Neuron (in vitro differentiated cells): ENCODE measurements around the gene ZCCHC10.
"Not testable (repeated sequence)": the region's sequence is repeated elsewhere in the genome, so short reads cannot be mapped to it uniquely, and the experiment has no call there.

Experiments
- H2AFZ ChIP-seq: one replicate; pipeline ENCODE4 v1.6.1; 2013; ENCODE audit warnings: low read depth, mild to moderate bottlenecking, inconsistent platforms, low read length, moderate library complexity
- H3K27me3 ChIP-seq: one replicate; pipeline ENCODE4 v1.6.1; 2013; ENCODE audit warnings: low read length; ENCODE audit not compliant: insufficient read depth
- H3K36me3 ChIP-seq: one replicate; pipeline ENCODE4 v1.6.1; 2013; ENCODE audit warnings: low read length; ENCODE audit not compliant: insufficient read depth
- H3K4me1 ChIP-seq: one replicate; pipeline ENCODE4 v1.6.1; 2013; ENCODE audit warnings: low read length; ENCODE audit not compliant: insufficient read depth
- H3K4me3 ChIP-seq: 2 replicates; pipeline ENCODE4 v1.5.1; 2013; ENCODE audit warnings: mild to moderate bottlenecking, low read length, moderate library complexity
- H3K9me3 ChIP-seq: one replicate; pipeline ENCODE4 v1.6.1; 2013; ENCODE audit warnings: low read length

ZCCHC10 gene

DNA sequence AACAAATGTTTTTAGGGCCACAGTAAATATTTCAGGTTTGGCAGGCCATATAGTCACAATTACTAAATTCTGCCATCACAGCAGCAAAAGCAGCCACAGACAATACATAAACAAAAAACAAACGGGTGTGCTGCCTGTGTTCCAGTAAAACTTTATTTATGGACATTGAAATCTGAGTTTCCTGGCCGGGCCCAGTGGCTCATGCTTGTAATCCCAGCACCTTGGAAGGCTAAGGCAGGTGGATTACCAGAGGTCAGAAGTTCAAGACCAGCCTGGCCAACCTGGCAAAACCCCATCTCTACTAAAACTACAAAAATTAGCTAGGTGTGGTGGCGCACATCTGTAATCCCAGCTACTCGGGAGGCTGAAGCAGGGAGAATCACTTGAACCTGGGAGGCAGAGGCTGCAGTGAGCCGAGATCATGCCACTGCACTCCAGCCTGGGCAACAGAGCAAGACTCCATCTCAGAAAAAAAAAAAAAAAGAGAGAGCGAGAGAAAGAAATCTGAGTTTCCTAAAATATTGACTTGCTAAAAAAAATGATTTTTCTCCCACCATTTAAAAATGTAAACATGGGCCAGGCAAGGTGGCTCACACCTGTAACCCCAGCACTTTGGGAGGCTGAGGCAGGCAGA is 70.1 kb downstream of the ZCCHC10 start:
- H3K36me3 ChIP-seq, result peaks cover 23% of the 10 kb centered on the region

DNA sequence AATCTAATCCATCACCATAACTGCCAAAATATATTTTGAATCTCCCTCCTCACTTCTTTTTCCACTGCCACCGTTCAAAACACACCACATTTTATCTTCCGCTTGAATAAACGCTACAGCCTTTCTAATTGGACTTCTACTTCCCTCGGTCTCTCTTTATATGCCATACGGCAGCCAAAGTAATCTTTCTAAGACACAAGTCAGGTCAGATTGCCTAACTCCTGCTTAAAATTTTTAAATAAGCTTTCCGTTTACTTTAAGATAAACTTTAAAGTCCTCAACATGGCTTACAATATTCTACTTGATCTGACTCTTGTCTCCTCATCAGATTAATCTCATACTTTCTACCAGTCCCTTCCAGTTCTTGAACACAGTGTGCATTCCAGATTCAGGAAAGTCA is 72.6 kb downstream of the ZCCHC10 start:
- Histone ChIP-seq H3K4me3 (no peak overlapping the region), H2AFZ (no peak overlapping the region), H3K36me3 (peaks cover 17% of the 10 kb centered on the region), H3K27me3 (no peaks in the 10 kb centered on the region), H3K4me1 (no peaks in the 10 kb centered on the region), H3K9me3 (peaks cover 11% of the 10 kb centered on the region)

More for the DNA sequence above, 70.1 kb downstream of the ZCCHC10 start:
- peaks cover 12% of the 10 kb centered on the region for H3K9me3 ChIP-seq
- not testable (repeated sequence) for H3K4me1 ChIP-seq, H3K27me3 ChIP-seq, H2AFZ ChIP-seq, H3K4me3 ChIP-seq

DNA sequence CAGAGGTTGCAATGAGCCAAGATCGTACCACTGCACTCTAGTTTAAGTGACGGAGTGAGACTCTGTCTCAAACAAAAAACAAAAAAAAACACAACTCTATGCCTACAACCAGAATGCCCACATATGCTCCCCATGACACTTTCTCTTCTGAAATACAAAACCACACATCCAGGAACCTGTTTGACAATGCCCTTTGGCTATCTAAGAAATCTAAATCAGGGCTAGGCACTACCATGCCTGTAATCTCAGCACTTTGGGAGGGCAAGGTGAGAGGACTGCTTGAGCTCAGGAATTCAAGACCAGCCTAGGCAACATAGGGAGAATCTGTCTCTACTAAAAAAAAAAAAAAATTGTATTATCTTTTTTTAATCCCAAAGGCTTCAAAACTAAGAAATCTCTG is 73.5 kb downstream of the ZCCHC10 start:
- H3K36me3 ChIP-seq, result peaks cover 17% of the 10 kb centered on the region
- no peaks in the 10 kb centered on the region for H3K27me3 ChIP-seq
- H2AFZ ChIP-seq, result no peak overlapping the region
- peaks cover 11% of the 10 kb centered on the region for H3K9me3 ChIP-seq
- no peaks in the 10 kb centered on the region for H3K4me1 ChIP-seq
- H3K4me3 ChIP-seq, result no peak overlapping the region

DNA sequence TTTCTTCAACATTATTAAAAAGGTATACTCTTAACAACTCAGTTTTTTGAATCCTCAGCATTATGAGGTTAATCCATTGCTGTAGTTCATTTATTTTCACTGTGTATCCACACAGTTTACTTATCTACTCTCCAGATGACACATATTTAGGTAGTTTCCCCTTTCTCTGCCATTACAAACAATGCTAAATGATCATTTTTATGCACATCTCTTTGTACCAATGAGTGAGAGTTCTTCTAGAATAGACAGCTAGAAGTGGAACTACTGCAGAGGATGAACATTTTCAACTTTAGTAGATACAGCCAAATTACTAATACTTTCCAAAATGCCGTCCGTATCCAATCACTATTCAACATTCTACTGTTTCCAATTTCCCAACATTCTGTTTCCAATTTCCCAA is 74.5 kb downstream of the ZCCHC10 start:
- Histone ChIP-seq H2AFZ (no peak overlapping the region), H3K27me3 (no peaks in the 10 kb centered on the region), H3K4me1 (no peaks in the 10 kb centered on the region), H3K4me3 (no peak overlapping the region), H3K9me3 (peaks cover 11% of the 10 kb centered on the region), H3K36me3 (peaks cover 17% of the 10 kb centered on the region)

DNA sequence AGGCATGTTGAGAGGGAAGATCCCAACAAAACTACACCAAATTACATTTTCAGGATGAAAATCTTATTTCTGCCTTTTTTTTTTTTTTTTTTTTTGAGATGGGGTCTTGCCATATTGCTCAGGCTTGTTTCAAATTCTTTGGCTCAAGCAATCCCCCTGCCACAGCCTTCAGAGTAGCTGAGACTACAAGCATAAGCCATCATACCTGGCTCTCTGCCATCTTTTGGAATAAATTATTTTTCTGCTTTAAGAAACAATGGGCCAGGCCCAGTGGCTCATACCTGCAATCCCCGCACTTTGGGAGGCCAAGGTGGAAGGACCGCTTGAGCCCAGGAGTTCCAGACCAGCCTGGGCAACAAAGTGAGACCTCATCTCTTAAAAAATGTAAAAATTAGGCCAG is 77.2 kb downstream of the ZCCHC10 start:
- Histone ChIP-seq H3K36me3 (peaks cover 10% of the 10 kb centered on the region), H3K27me3 (no peaks in the 10 kb centered on the region), H3K4me3 (no peak overlapping the region), H3K4me1 (no peaks in the 10 kb centered on the region), H3K9me3 (peaks cover 6% of the 10 kb centered on the region), H2AFZ (no peak overlapping the region)

DNA sequence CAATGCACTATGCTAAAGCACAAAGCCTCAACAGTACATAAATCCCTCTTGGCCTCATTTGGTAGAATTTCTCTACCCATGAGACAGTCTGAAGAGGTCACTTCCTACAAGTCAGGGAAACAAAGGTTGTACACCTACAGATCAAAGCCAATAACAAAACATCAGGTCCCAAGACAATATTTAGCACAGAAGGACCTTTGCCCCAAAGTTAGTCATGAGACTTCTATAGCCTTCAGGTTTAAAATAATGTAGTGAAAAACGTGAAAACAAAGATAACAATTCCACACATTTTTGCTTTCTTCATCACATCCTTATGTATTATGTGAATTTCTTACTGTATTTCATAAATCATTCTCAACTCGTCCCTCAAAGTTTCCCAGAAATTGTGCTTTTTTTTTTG is 78.7 kb downstream of the ZCCHC10 start:
- Histone ChIP-seq H3K4me1 (no peaks in the 10 kb centered on the region), H2AFZ (no peak overlapping the region), H3K36me3 (peaks cover 14% of the 10 kb centered on the region), H3K4me3 (no peak overlapping the region), H3K27me3 (no peaks in the 10 kb centered on the region), H3K9me3 (peaks cover 6% of the 10 kb centered on the region)
